Activated effector memory CD4-positive, alpha-beta T cell treated with anti-CD3 and anti-CD28 coated beads, Interleukin-2, amount 50 U/mL, for 16 hours (primary cell): ENCODE measurements around the gene PRUNE1.

Experiments used
- DNase-seq: peaks from one replicate; pipeline ENCODE4 v3.0.0-alpha.2; 2020

Gene PRUNE1

DNA sequence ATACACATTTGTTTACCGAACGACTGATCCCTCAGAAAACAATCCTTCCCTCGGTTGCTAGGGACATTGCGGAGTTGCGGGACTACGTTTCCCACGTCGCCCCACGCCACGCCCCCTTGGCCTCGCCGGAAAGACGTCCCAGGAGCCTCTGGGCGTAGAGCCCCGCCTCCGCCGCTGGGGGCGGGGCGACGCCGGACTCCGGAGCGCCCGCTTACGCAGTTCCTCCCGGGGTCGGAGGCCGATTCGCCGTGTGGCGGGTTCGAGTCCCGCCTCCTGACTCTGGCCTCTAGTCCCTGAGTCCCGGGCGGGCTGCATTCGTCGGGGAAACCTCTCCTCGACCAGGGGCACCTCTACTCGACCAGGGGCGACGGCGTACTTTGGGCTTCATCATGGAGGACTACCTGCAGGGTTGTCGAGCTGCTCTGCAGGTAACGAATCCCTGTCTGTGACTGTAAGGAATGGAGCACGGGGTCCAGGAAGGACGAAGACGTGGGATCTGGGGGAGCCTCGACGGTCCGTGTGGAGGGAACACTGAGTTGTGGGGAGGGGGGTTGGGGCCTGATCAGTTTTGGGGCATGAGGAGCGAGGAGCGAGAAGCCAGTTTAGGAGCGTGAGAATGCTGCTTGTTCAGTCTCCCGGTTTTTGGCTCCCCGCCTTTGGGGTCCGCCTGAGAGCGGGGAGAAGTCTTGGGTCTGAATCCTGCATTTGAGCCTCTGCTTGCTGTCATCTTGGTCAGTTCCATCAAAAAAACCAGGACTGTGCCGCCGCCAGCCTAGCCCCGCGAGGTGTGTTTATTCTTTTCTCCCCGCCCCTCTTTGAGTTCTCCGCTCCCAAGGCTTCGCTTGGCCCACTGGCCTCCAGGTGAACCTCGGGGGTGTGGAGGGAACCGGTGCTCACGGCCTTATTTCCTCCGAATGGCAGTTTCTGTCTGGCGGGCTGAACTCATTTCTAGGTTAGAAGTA, at the start of gene PRUNE1:
PRUNE1 (plus strand) TSS at position 206 of the 962 bp plus-strand sequence; CDS start at position 390, 184 bp downstream.
- peak; percentile 99 for DNase-seq

- DNase-seq, result no peak
These were observed 47.6 kb upstream of the PRUNE1 start for GRCh38 chr1:150960646-150961045.

DNA sequence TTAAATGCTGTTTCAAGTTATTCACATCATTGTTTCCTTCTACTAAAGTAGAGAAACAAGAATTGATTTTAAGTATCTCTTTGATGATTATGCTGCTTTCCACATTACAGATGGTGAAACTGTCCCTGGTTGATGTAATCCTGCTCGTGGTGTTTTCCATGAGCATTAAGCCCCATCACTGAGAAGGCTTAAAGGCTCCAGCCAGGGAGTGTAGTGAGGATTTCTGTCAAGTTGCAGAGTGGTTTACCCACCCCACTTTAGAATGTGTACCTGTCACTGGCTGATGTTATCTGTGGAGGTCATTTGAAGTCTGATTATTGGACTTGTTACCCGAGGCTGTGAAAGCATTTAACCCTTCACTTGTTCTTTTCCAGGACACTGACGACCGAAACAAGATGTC, 46.5 kb upstream of the PRUNE1 start:
- peak; percentile 27 for DNase-seq

- DNase-seq, result no peak
These were observed 44.7 kb upstream of the PRUNE1 start for GRCh38 chr1:150963321-150964163.

GRCh38 chr1:150964164-150964489, 44.1 kb upstream of the PRUNE1 start:
- DNase-seq, result no peak

DNA sequence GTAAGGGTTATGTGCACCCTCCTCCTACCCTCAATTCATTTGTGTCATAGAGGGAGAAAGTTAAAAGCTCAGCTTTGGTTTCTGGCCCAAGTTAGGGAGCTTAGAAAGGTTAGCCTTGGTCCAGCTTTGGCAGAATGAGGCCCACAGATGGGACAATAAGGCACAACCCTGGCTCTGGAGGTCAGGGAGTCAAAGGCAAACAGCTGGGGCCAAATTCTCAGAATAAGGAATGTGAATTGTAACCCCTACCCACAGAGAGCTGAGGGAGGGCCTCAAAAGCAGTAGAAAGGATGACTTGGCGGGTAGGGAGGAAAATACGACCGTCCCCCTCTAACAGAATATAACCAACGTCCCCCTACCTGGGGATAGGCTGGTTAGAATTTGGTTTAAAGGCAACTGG, 42.6 kb upstream of the PRUNE1 start:
- DNase-seq, result no peak

DNA sequence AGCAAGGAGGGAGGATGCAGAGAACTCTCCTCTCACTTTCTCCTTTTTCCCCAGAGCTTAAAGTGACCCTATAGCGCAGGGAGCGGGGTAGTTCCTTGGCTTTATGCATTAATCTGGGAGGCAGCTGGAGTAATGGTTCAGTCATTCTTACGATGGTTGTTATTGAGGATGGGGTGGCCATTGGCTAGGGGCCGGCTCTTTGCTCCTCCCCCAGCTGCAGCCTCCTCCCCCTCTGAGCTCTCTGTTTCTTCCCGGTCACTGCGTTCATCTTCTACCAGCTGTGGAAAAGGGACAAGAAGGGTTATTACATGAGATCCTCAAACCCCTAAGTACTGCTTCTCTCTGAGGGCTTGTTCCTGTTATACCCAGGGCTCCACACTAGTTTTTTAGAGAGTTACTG, 42.2 kb upstream of the PRUNE1 start:
- DNase-seq, result no peak

- no peak for DNase-seq
These were observed 40.3 kb upstream of the PRUNE1 start for GRCh38 chr1:150967936-150968335.

- DNase-seq, result no peak
These were observed 39.8 kb upstream of the PRUNE1 start for GRCh38 chr1:150968491-150968890.

GRCh38 chr1:150969626-150970025, 38.6 kb upstream of the PRUNE1 start:
- DNase-seq, result no peak

GRCh38 chr1:150970808-150971582, 37.3 kb upstream of the PRUNE1 start:
- no peak for DNase-seq

DNA sequence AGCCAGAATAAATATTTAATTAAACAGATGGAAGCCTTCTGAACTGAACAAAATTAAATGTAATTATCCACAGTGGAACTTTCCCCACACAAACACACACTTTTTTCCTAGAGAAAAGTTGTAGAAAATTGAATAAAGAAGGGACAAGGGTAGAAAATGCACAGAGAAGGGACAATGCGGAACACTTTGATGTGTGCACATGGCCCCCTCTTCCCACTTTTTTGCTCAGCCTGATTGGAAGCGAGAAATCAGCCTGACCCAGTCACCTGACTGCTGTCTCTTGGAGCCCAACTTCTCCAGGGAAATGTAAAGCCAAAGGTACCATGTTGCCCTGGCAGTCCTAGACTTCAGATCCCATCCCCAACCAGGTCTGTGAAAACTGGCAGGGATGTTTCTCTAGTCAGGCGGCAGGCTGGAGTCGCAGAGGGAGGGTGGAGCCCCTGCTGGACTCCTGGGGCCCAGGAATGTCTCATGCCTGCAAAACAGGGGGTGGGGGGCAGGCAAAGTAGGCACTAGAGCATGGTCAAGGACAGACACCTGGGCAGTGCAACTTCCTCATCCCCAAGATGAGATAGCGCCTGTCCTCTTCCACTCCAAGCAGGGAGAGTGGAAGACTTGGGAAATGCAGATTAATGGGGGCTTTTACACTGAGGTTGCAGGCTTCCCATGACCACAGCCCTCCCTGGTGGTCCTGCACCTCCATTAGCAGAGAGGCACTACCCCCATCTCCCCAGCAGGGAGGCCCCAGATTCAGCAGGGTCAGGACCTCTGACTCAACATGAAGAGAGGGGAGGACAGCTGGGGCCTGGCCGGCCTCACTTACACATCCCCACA, 36.4 kb upstream of the PRUNE1 start:
- DNase-seq, result no peak

DNA sequence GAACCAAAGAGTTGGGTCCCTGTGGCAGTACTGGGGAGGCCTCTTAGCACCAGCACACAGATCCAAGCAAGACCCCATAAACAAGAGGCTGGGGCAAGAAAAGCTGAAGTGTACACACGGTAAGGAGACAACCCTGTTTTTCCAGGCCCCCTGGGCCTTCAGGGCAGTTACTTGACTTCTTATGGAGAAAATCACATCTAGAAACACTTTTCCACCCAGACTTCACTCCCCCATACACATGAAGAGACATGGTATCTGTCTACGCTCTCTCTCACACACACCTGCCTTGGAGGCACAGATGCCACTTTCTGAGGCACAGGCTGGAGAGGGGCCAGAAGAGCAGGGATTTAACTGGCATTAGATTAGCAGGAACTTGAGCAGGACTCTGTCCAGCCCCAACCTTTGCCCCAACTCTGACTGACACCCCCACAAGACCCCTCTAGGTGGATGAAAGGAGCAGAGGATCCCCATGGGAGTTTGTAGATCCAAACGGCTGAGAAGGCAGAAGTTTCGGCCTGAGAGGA, 35.8 kb upstream of the PRUNE1 start:
- no peak for DNase-seq

DNA sequence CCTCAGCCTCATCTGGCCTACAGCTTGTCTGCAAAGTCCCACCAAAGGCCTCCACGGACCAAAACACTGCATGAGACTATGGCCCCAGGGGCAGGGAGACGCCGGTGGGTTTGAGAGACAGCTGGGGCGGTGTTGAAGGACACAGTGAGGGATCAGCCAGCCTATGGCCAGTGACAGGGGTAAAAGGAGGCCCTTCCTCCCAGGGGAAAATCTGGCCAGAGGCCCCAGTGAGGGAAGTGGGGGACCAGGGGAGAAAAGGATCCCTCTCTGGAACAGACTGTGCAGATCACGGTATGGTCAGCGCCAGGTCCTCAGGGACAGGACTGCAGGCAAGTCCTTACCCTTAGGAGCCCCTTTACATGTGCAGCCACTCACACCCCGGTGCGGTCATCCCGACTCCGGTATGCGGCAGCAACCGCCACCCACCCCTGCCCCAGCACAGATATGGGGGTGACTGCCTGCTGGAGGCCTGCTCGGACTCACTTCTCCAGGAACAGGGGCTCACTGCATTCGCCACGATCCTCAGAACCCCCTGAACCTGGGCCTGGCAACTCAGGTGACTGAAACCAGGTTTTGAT, 34.9 kb upstream of the PRUNE1 start:
- peak; percentile 73 for DNase-seq

DNA sequence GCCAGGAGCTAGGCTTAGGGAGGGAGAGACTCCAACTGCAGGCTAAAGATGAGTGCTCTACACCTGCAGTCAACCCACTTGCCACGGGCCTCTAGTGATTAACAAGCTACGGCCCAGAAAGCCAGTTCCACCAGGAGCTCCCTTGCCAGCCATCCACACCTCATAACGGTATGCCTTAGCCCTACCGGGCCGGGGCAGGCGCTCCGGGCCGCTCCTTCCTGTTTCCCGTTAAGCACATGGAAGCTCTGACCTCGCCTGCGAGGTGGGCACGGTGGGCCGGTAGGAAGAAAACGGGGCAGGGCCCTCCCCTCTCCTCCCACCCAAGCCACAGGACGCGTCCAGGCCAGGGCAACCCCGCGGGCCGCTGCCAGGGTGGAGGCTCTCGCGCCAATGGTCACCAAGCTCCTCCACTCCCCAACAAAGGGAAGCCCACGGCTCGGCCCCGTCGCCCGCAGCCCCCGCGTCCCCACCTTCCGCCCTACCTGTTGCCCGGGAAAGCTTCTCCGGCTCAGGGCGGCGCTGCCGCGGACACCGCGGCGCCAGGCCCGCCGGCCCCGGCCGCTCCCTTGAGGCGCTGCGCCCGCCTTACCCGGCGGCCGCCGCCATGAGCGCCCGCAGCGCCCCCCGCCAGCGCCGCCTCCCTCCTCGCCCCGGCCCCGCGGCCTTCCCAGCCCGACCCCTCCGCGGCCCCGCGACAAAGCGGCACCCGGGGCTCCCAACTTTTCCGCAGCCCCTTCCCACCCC, 34.2 kb upstream of the PRUNE1 start:
- DNase-seq, result peak; percentile 79

- peak; percentile 90 for DNase-seq
These were observed 33.4 kb upstream of the PRUNE1 start, which contains the start of gene CERS2 for GRCh38 chr1:150974580-150975478. Gene CERS2 (minus strand): TSS chr1:150974835. CDS start chr1:150969090, 5,745 bp downstream.

DNA sequence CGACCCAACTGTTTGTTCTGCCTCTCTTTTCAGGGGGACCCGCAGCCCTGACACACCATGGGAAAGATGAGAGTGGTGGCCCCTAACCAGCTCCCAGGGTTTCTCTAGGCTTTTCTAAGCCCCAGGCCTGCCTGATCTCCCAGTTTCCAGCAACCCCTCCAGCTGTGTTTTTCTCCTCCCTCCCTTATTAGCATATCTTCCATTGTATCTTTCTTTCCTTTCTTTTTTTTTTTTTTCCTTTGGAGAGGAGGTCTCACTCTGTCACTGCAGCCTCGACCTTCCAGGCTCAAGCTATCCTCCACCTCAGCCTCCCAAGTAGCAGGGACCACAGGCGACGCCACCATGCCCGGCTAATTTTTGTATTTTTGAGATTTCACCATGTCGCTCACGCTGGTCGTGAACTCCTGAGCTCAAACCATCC, 31.8 kb upstream of the PRUNE1 start:
- no peak for DNase-seq

- peak; percentile 91 for DNase-seq
These were observed 31.2 kb upstream of the PRUNE1 start for GRCh38 chr1:150976879-150977694.
